Spinal cord (tissue), 10 donors: ENCODE results near the gene KANK4. TPM values are rescaled to one million over a fixed set of nuclear protein-coding genes. Genes with fewer than 3 reads are reported as not detected.

Experiments
- DNase-seq, 6 donors: peaks; one replicate each; pipeline versions ENCODE4 v3.0.0 to v3.0.0-alpha.2; 2013 to 2015; ENCODE audit warnings: low spot score in 6 of 6, low read depth in 4 of 6
- H3K27ac ChIP-seq: one replicate; pipeline ENCODE4 v1.5.1; 2013; ENCODE audit warnings: low read depth, low read length, control low read depth
- H3K27me3 ChIP-seq: one replicate; pipeline ENCODE4 v1.6.1; 2013; ENCODE audit warnings: low read length; ENCODE audit not compliant: control insufficient read depth, insufficient read depth
- H3K36me3 ChIP-seq: one replicate; pipeline ENCODE4 v1.6.1; 2013; ENCODE audit warnings: low read length; ENCODE audit not compliant: control insufficient read depth, insufficient read depth
- H3K4me1 ChIP-seq: one replicate; pipeline ENCODE4 v1.6.1; 2013; ENCODE audit warnings: low read length; ENCODE audit not compliant: control insufficient read depth, insufficient read depth
- H3K4me3 ChIP-seq: one replicate; pipeline ENCODE4 v1.5.1; 2013; ENCODE audit warnings: low read depth, low read length, control low read depth
- H3K9me3 ChIP-seq: one replicate; pipeline ENCODE4 v1.6.1; 2013; ENCODE audit warnings: low read length; ENCODE audit not compliant: control insufficient read depth, insufficient read depth
- WGBS: methylation state at CpG from one replicate; pipeline ENCODE4 v1.1.5; 2013; ENCODE audit warnings: missing lambda C conversion rate; ENCODE audit not compliant: insufficient coverage; 5-methylcytosine and 5-hydroxymethylcytosine counted together
- polyA plus RNA-seq, 2 donors: library from polyadenylated mRNA; unstranded; fragments of 120-200 nt; gene quantifications; one replicate each; pipeline ENCODE4 v1.2.1, GENCODE V29; 2013; ENCODE audit not compliant: insufficient read length in 2 of 2
- total RNA-seq, 2 donors: library from RNA; depleted of rRNA in 1 of 2; stranded (reverse); fragments of 120-200 nt in 1 of 2; fragments of >200 nt in 1 of 2; gene quantifications; one replicate each; pipeline versions ENCODE4 v1.2.3 to v1.2.4, GENCODE V29; 2013 to 2014
- donor health status: healthy.

KANK4 gene
- total and polyA plus RNA-seq, 4 donors: 8.9 to 23.8 (median 19.6) TPM

GRCh38 chr1:62281922-62282555, 37.2 kb downstream of the KANK4 start:
- peaks cover 25% of the 10 kb centered on the region for H3K4me1 ChIP-seq
- 100% methylated on average over 2 of the region's 4 CpGs for WGBS
- peaks cover 19% of the 10 kb centered on the region for H3K27me3 ChIP-seq
- H3K27ac ChIP-seq: no peak overlapping the region
- H3K36me3 ChIP-seq: no peaks in the 10 kb centered on the region
- no peak overlapping the region for H3K4me3 ChIP-seq
- DNase-seq: peak in 1 of 6 donors; percentile 25
- no peaks in the 10 kb centered on the region for H3K9me3 ChIP-seq

- no peak overlapping the region for H3K4me3 ChIP-seq
- peaks cover 16% of the 10 kb centered on the region for H3K4me1 ChIP-seq
- no peak for DNase-seq
- H3K27ac ChIP-seq: no peak overlapping the region
- 100% methylated on average over 2 of the region's 2 CpGs for WGBS
- peaks cover 9% of the 10 kb centered on the region for H3K27me3 ChIP-seq
- H3K36me3 ChIP-seq: no peaks in the 10 kb centered on the region
- no peaks in the 10 kb centered on the region for H3K9me3 ChIP-seq
Measured at GRCh38 chr1:62280960-62281465, 38.2 kb downstream of the KANK4 start.

GRCh38 chr1:62280150-62280549, 39.1 kb downstream of the KANK4 start:
- H3K36me3 ChIP-seq: no peaks in the 10 kb centered on the region
- H3K9me3 ChIP-seq: no peaks in the 10 kb centered on the region
- peak in 1 of 6 donors; percentile 50 for DNase-seq
- H3K4me3 ChIP-seq: no peak overlapping the region
- 23% methylated on average over 2 of the region's 4 CpGs for WGBS
- H3K4me1 ChIP-seq: peaks cover 12% of the 10 kb centered on the region
- peak overlapping the region; percentile 57 for H3K27ac ChIP-seq
- H3K27me3 ChIP-seq: peaks cover 4% of the 10 kb centered on the region

- H3K4me1 ChIP-seq: peaks cover 17% of the 10 kb centered on the region
- H3K27ac ChIP-seq: no peak overlapping the region
- H3K4me3 ChIP-seq: no peak overlapping the region
- H3K36me3 ChIP-seq: peaks cover 3% of the 10 kb centered on the region
- no peaks in the 10 kb centered on the region for H3K9me3 ChIP-seq
- no peak for DNase-seq
- H3K27me3 ChIP-seq: no peaks in the 10 kb centered on the region
Measured at GRCh38 chr1:62276791-62277190, 42.4 kb downstream of the KANK4 start.

- 87% methylated on average over 7 of the region's 14 CpGs for WGBS
Measured at GRCh38 chr1:62274496-62275485, 44.4 kb downstream of the KANK4 start.

GRCh38 chr1:62273953-62274352, 45.3 kb downstream of the KANK4 start:
- WGBS: 100% methylated on average over 5 of the region's 7 CpGs
- Histone ChIP-seq H3K27ac (no peak overlapping the region), H3K4me3 (no peak overlapping the region), H3K36me3 (peaks cover 3% of the 10 kb centered on the region), H3K9me3 (no peaks in the 10 kb centered on the region), H3K4me1 (peaks cover 16% of the 10 kb centered on the region), H3K27me3 (no peaks in the 10 kb centered on the region)
- no peak for DNase-seq

More at GRCh38 chr1:62274496-62275485, 44.4 kb downstream of the KANK4 start:
- Histone ChIP-seq H3K9me3 (no peaks in the 10 kb centered on the region), H3K4me3 (no peak overlapping the region), H3K27me3 (no peaks in the 10 kb centered on the region), H3K36me3 (peaks cover 3% of the 10 kb centered on the region), H3K4me1 (peaks cover 16% of the 10 kb centered on the region), H3K27ac (no peak overlapping the region)
- peak in 2 of 6 donors; percentile 52 to 62 for DNase-seq

GRCh38 chr1:62271948-62272728, 47.1 kb downstream of the KANK4 start:
- Histone ChIP-seq H3K27ac (no peak overlapping the region), H3K4me3 (no peak overlapping the region), H3K36me3 (peaks cover 3% of the 10 kb centered on the region), H3K4me1 (peaks cover 20% of the 10 kb centered on the region), H3K9me3 (no peaks in the 10 kb centered on the region), H3K27me3 (no peaks in the 10 kb centered on the region)
- WGBS: 47% methylated on average over 12 of the region's 13 CpGs
- DNase-seq: peak in 2 of 6 donors; percentile 62 to 63

GRCh38 chr1:62271134-62271533, 48.1 kb downstream of the KANK4 start:
- Histone ChIP-seq H3K27ac (no peak overlapping the region), H3K27me3 (no peaks in the 10 kb centered on the region), H3K4me1 (peaks cover 20% of the 10 kb centered on the region), H3K4me3 (no peak overlapping the region), H3K9me3 (no peaks in the 10 kb centered on the region), H3K36me3 (peaks cover 6% of the 10 kb centered on the region)
- peak in 2 of 6 donors; percentile 17 to 29 for DNase-seq
- WGBS: no CpG with 5 or more reads among the region's 7 CpGs

GRCh38 chr1:62269851-62270495, 49.3 kb downstream of the KANK4 start:
- H3K4me3 ChIP-seq: no peak overlapping the region
- DNase-seq: peak in 2 of 6 donors; percentile 13 to 25
- H3K27me3 ChIP-seq: no peaks in the 10 kb centered on the region
- H3K4me1 ChIP-seq: peaks cover 20% of the 10 kb centered on the region
- H3K36me3 ChIP-seq: peaks cover 6% of the 10 kb centered on the region
- H3K9me3 ChIP-seq: no peaks in the 10 kb centered on the region
- 68% methylated on average over 5 of the region's 9 CpGs for WGBS
- no peak overlapping the region for H3K27ac ChIP-seq
